Measurements from ENCODE around the gene EHBP1. TPM values are rescaled to one million over a fixed set of nuclear protein-coding genes. Genes with fewer than 3 reads are reported as not detected.

EHBP1 gene
- total RNA-seq, 6 experiments from 2014 or later, result 40.4 to 66.6 (median 46.3) TPM

GRCh38 chr2:63056107-63057050, 350.9 kb downstream of the EHBP1 start:
- Histone ChIP-seq H3K36me3 (no peaks in the 10 kb centered on the region), H3K9me3 (no peaks in the 10 kb centered on the region), H3K27me3 (peaks cover 21 to 67% of the 10 kb centered on the region in 2 donors), H3K4me3 (no peak overlapping the region), H3K27ac (no peak overlapping the region), H3K4me1 (peaks cover 0 to 28% (median 0%) of the 10 kb centered on the region in 4 donors)
- TF ChIP-seq POLR2A (IDR thresholded peaks at IDR 0.05) (no peak), CTCF (IDR thresholded peaks at IDR 0.05) (no peak)
- ATAC-seq (peak in 3 of 4 donors; percentile 22 to 47 (median 37)), DNase-seq (peak in 1 of 3 donors; percentile 40)
- 17% methylated on average over 23 of the region's 49 CpGs for WGBS (ENCODE audit: insufficient coverage, low coverage, low lambda C conversion rate, missing lambda C conversion rate)
- intact Hi-C loops (cut with DNase I), result no loop called here

- ATAC-seq (no peak), DNase-seq (no peak)
- no peaks in the 10 kb centered on the region for H3K9me3 ChIP-seq
- no peaks in the 10 kb centered on the region for H3K36me3 ChIP-seq
- H3K27ac ChIP-seq, result no peak overlapping the region
- no peak for TF ChIP-seq CTCF (IDR thresholded peaks at IDR 0.05)
- no peak for TF ChIP-seq POLR2A (IDR thresholded peaks at IDR 0.05)
- 16% methylated on average over 33 of the region's 35 CpGs for WGBS (ENCODE audit: insufficient coverage, low coverage, low lambda C conversion rate, missing lambda C conversion rate)
- peaks cover 29 to 72% of the 10 kb centered on the region in 2 donors for H3K27me3 ChIP-seq
- H3K4me1 ChIP-seq, result peaks cover 0 to 26% (median 0%) of the 10 kb centered on the region in 4 donors
- H3K4me3 ChIP-seq, result no peak overlapping the region
- intact Hi-C loops (cut with DNase I), result no loop called here
Observed at GRCh38 chr2:63057249-63058143, 352.0 kb downstream of the EHBP1 start.

- TF ChIP-seq POLR2A (IDR thresholded peaks at IDR 0.05) (no peak), CTCF (IDR thresholded peaks at IDR 0.05) (no peak)
- intact Hi-C loops (cut with DNase I), result no loop called here
- Histone ChIP-seq H3K27me3 (peaks cover 29 to 74% of the 10 kb centered on the region in 2 donors), H3K27ac (no peak overlapping the region), H3K36me3 (no peaks in the 10 kb centered on the region), H3K4me3 (no peak overlapping the region), H3K4me1 (peaks cover 0 to 26% (median 0%) of the 10 kb centered on the region in 4 donors), H3K9me3 (no peaks in the 10 kb centered on the region)
- ATAC-seq, result peak in 2 of 4 donors; percentile 18 to 25
- DNase-seq, result no peak
- WGBS (ENCODE audit: insufficient coverage, low coverage, low lambda C conversion rate, missing lambda C conversion rate), result 16% methylated on average over 18 of the region's 35 CpGs
Observed at GRCh38 chr2:63058144-63058920, 352.8 kb downstream of the EHBP1 start.
